ENCODE results near the gene TOMM22. TPM values are rescaled to one million over a fixed set of nuclear protein-coding genes. Genes with fewer than 3 reads are reported as not detected.
A peak's percentile ranks its signal among the peaks of the same experiment; 100 is the strongest.

Gene TOMM22
- polyA plus RNA-seq, 1 donor from 2014 or later: 67.0 TPM

GRCh38 chr22:38674888-38675287, 6.9 kb upstream of the TOMM22 start:
- Mint-ChIP-seq H3K9me3 (no peaks in the 10 kb centered on the region), H3K27ac (no peak overlapping the region), H3K4me3 (no peak overlapping the region), H3K4me1 (no peaks in the 10 kb centered on the region), H3K36me3 (peaks cover 7% of the 10 kb centered on the region), H3K27me3 (no peaks in the 10 kb centered on the region)

GRCh38 chr22:38675833-38676232, 5.9 kb upstream of the TOMM22 start:
- H3K36me3 Mint-ChIP-seq: peaks cover 6% of the 10 kb centered on the region
- no peak overlapping the region for H3K27ac Mint-ChIP-seq
- no peaks in the 10 kb centered on the region for H3K27me3 Mint-ChIP-seq
- no peak overlapping the region for H3K4me3 Mint-ChIP-seq
- H3K4me1 Mint-ChIP-seq: no peaks in the 10 kb centered on the region
- H3K9me3 Mint-ChIP-seq: no peaks in the 10 kb centered on the region

- Mint-ChIP-seq H3K27me3 (no peaks in the 10 kb centered on the region), H3K4me1 (peaks cover 8 to 19% (median 11%) of the 10 kb centered on the region in 3 donors), H3K27ac (no peak overlapping the region), H3K36me3 (no peaks in the 10 kb centered on the region), H3K4me3 (peak overlapping the region in 1 of 4 donors; percentile 79), H3K9me3 (no peaks in the 10 kb centered on the region)
Measured at GRCh38 chr22:38684895-38685294, 3.1 kb downstream of the TOMM22 start.

- Mint-ChIP-seq H3K9me3 (no peaks in the 10 kb centered on the region), H3K27me3 (no peaks in the 10 kb centered on the region), H3K27ac (no peak overlapping the region), H3K4me1 (peaks cover 8 to 19% (median 11%) of the 10 kb centered on the region in 3 donors), H3K4me3 (peak overlapping the region in 1 of 4 donors; percentile 74), H3K36me3 (no peaks in the 10 kb centered on the region)
Measured at GRCh38 chr22:38685761-38686160, 4.0 kb downstream of the TOMM22 start.

GRCh38 chr22:38689651-38690050, 7.9 kb downstream of the TOMM22 start:
- no peaks in the 10 kb centered on the region for H3K9me3 Mint-ChIP-seq
- H3K27me3 Mint-ChIP-seq: no peaks in the 10 kb centered on the region
- H3K36me3 Mint-ChIP-seq: no peaks in the 10 kb centered on the region
- H3K27ac Mint-ChIP-seq: no peak overlapping the region
- H3K4me1 Mint-ChIP-seq: peaks cover 10 to 24% (median 17%) of the 10 kb centered on the region in 3 donors
- H3K4me3 Mint-ChIP-seq: no peak overlapping the region

GRCh38 chr22:38694049-38694448, 12.3 kb downstream of the TOMM22 start:
- Mint-ChIP-seq H3K9me3 (no peaks in the 10 kb centered on the region), H3K27ac (peak overlapping the region in 1 of 3 donors; percentile 70)

GRCh38 chr22:38694940-38695339, 13.2 kb downstream of the TOMM22 start:
- peaks cover 42 to 60% (median 57%) of the 10 kb centered on the region in 3 donors for H3K4me1 Mint-ChIP-seq
- no peaks in the 10 kb centered on the region for H3K36me3 Mint-ChIP-seq
- no peaks in the 10 kb centered on the region for H3K27me3 Mint-ChIP-seq
- no peaks in the 10 kb centered on the region for H3K9me3 Mint-ChIP-seq
- H3K27ac Mint-ChIP-seq: peak overlapping the region in 1 of 3 donors; percentile 5
- H3K4me3 Mint-ChIP-seq: peak overlapping the region in 1 of 4 donors; percentile 36

More at GRCh38 chr22:38694049-38694448, 12.3 kb downstream of the TOMM22 start:
- H3K4me1 Mint-ChIP-seq: peaks cover 33 to 52% (median 48%) of the 10 kb centered on the region in 3 donors
- no peaks in the 10 kb centered on the region for H3K36me3 Mint-ChIP-seq
- peak overlapping the region in 3 of 4 donors; percentile 9 to 70 (median 29) for H3K4me3 Mint-ChIP-seq
- H3K27me3 Mint-ChIP-seq: no peaks in the 10 kb centered on the region

GRCh38 chr22:38696606-38697424, 15.1 kb downstream of the TOMM22 start:
- Mint-ChIP-seq H3K36me3 (no peaks in the 10 kb centered on the region), H3K4me1 (peaks cover 46 to 61% (median 57%) of the 10 kb centered on the region in 3 donors), H3K9me3 (peaks cover 0 to 1% (median 0%) of the 10 kb centered on the region in 3 donors), H3K4me3 (peak overlapping the region in 2 of 4 donors; percentile 41 to 94), H3K27me3 (no peaks in the 10 kb centered on the region), H3K27ac (peak overlapping the region; percentile 28 to 98 (median 64))

- no peaks in the 10 kb centered on the region for H3K36me3 Mint-ChIP-seq
- H3K9me3 Mint-ChIP-seq: peaks cover 0 to 1% (median 0%) of the 10 kb centered on the region in 3 donors
- H3K27me3 Mint-ChIP-seq: no peaks in the 10 kb centered on the region
- H3K27ac Mint-ChIP-seq: peak overlapping the region; percentile 25 to 98 (median 28)
- H3K4me3 Mint-ChIP-seq: peak overlapping the region in 3 of 4 donors; percentile 34 to 94 (median 43)
- H3K4me1 Mint-ChIP-seq: peaks cover 47 to 57% (median 57%) of the 10 kb centered on the region in 3 donors
Measured at GRCh38 chr22:38697425-38698089, 15.8 kb downstream of the TOMM22 start.

- H3K4me1 Mint-ChIP-seq: peaks cover 45 to 50% (median 48%) of the 10 kb centered on the region in 3 donors
- peaks cover 0 to 1% (median 0%) of the 10 kb centered on the region in 3 donors for H3K9me3 Mint-ChIP-seq
- peak overlapping the region; percentile 59 to 99 (median 98) for H3K27ac Mint-ChIP-seq
- H3K27me3 Mint-ChIP-seq: no peaks in the 10 kb centered on the region
- H3K4me3 Mint-ChIP-seq: peak overlapping the region; percentile 21 to 98 (median 96)
- H3K36me3 Mint-ChIP-seq: no peaks in the 10 kb centered on the region
Measured at GRCh38 chr22:38698407-38699094, 16.8 kb downstream of the TOMM22 start.

- Mint-ChIP-seq H3K27ac (peak overlapping the region; percentile 59 to 99 (median 98)), H3K9me3 (peaks cover 0 to 1% (median 0%) of the 10 kb centered on the region in 3 donors), H3K27me3 (no peaks in the 10 kb centered on the region), H3K4me1 (peaks cover 42 to 48% (median 44%) of the 10 kb centered on the region in 3 donors), H3K36me3 (no peaks in the 10 kb centered on the region), H3K4me3 (peak overlapping the region; percentile 94 to 98 (median 96))
Measured at GRCh38 chr22:38699143-38699542, 17.4 kb downstream of the TOMM22 start.

- peak overlapping the region; percentile 97 to 99 (median 98) for H3K27ac Mint-ChIP-seq
- H3K4me1 Mint-ChIP-seq: peaks cover 40 to 49% (median 40%) of the 10 kb centered on the region in 3 donors
- no peaks in the 10 kb centered on the region for H3K27me3 Mint-ChIP-seq
- H3K4me3 Mint-ChIP-seq: peak overlapping the region; percentile 94 to 98 (median 96)
- peaks cover 0 to 1% (median 0%) of the 10 kb centered on the region in 3 donors for H3K9me3 Mint-ChIP-seq
- no peaks in the 10 kb centered on the region for H3K36me3 Mint-ChIP-seq
Measured at GRCh38 chr22:38699784-38700183, 18.0 kb downstream of the TOMM22 start.

GRCh38 chr22:38700270-38700788, 18.6 kb downstream of the TOMM22 start:
- Mint-ChIP-seq H3K4me1 (peaks cover 40 to 50% (median 44%) of the 10 kb centered on the region in 3 donors), H3K36me3 (no peaks in the 10 kb centered on the region), H3K27me3 (no peaks in the 10 kb centered on the region), H3K9me3 (peaks cover 0 to 1% (median 0%) of the 10 kb centered on the region in 3 donors), H3K4me3 (peak overlapping the region; percentile 94 to 99 (median 96)), H3K27ac (peak overlapping the region; percentile 97 to 100 (median 98))

Data from IgD-negative memory B cell (primary cell).